22Rv1 (cell line): ENCODE measurements around the gene DYRK1A.

Experiments
- H3K27ac ChIP-seq: fragments of 450-650 bp; 2 replicates; pipeline ENCODE4 v1.5.1; 2017
- ZFX ChIP-seq: fragments of 450-650 bp; IDR thresholded peaks from 2 replicates; pipeline ENCODE4 v1.6.1; 2017; ENCODE audit warnings: antibody characterized with exemption, borderline replicate concordance
- TF ChIP-seq, protein P1 (sequence below): fragments of 450-650 bp; IDR thresholded peaks from 2 replicates; pipeline ENCODE4 v1.5.1; 2017; ENCODE audit warnings: mild to moderate bottlenecking

Gene DYRK1A

DNA sequence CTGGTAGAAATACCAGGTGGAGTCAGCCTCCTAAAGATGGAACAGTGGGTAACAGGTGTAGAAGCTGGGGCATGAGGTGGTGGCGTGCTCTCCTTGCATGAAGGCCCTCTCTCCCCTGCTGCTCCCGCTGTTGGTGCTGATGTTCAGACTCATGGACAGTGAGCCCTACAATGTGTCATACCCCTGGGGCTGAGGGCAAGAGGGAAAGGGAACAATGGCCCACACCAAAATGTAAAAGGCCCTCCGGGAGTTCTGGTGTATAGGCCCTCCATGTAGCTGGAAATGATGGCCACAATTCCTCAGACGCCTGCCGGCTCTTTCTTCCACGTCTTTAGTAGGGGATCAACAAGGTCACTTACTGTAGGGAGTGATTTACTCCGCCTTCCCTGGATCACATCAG is 194.9 kb downstream of the DYRK1A start:
- TF ChIP-seq ZFX, result no peak
- TF ChIP-seq, protein P1, sequence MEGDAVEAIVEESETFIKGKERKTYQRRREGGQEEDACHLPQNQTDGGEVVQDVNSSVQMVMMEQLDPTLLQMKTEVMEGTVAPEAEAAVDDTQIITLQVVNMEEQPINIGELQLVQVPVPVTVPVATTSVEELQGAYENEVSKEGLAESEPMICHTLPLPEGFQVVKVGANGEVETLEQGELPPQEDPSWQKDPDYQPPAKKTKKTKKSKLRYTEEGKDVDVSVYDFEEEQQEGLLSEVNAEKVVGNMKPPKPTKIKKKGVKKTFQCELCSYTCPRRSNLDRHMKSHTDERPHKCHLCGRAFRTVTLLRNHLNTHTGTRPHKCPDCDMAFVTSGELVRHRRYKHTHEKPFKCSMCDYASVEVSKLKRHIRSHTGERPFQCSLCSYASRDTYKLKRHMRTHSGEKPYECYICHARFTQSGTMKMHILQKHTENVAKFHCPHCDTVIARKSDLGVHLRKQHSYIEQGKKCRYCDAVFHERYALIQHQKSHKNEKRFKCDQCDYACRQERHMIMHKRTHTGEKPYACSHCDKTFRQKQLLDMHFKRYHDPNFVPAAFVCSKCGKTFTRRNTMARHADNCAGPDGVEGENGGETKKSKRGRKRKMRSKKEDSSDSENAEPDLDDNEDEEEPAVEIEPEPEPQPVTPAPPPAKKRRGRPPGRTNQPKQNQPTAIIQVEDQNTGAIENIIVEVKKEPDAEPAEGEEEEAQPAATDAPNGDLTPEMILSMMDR, result no peak
- H3K27ac ChIP-seq, result no peak overlapping the region

DNA sequence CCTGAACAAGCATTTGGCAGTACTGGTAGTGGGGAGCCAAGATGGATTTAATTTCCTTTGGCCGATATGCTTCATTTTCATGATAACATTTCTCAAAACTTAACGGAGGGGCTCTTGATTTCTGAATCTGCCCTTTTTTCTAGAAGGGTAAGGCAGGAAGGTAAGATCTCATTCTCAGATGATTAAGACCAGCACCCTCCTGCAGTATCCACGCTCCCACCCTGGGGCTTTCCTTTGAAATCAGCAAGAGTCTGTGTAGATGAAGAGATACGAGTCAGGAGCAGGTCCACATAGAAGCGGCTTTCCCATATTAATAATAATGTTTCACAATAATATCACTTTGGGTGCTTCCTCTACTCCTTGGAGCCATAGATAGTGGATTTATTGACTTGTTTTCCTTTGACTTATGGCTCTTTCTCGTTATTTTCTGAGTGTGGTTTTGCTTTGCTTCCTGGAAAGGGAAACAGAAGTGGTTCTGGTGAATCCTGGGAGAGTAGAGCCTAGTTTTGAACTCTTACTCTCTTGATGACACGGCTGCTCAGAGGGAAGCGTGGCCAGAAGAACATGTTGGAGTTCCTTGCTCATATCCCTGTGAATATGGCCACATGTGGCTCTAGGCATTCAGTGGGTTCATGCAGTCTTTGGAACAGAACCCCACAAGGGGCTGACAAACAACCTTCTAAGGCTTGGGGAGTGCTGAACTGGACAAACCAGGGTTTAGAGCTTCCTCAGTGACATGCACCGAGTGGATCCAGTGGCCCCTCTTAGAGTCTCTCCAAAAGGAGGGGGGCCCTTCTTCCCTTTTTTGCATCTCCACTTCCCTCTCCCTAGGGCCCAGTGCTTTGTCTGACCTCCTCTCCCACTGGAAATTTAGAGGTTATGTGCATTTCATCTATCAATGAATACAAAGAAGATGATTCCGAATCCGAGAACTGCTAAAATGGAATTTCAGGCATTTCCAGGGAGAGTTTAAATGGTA is 195.7 kb downstream of the DYRK1A start:
- no peak overlapping the region for H3K27ac ChIP-seq
- TF ChIP-seq ZFX, result no peak
- TF ChIP-seq, protein P1, result no peak

DNA sequence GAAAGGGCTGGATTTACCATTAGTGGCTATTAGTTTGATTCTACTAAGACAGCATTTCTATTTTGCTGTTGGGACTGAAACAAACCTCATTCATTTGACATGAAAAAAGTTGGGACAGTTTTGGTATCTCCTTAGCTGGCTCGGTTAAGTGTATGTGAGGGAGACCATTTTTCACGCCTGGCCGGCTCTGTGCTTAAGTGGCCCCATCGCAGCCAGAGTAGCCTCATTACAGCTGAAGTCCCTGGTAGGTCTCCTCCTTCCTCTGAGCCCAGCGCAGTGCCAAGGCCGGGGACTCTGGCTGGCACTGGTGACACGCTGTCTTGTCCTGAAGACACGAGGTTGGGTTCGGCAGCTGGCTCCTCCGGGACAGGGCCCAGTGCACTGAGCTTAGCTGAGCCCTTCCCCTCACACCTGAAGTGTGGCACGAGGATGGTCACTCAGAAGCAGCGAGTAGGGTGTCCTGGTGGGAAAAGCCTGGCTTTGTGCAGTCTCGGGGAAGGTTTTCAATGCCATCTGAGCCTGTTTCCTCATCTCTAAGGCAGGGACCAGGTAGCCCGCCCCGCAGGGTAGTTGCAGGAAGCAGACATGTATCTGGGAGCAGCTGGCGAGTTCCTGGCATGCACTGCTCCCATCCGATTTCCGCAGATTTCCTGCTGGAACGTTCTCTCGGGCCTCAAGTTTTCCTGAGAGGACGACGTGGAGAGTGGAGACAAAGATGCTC is 196.5 kb downstream of the DYRK1A start:
- TF ChIP-seq, protein P1, result no peak
- TF ChIP-seq ZFX, result no peak
- H3K27ac ChIP-seq, result peak overlapping the region; percentile 30; the same call in 1 of the 2 replicates

DNA sequence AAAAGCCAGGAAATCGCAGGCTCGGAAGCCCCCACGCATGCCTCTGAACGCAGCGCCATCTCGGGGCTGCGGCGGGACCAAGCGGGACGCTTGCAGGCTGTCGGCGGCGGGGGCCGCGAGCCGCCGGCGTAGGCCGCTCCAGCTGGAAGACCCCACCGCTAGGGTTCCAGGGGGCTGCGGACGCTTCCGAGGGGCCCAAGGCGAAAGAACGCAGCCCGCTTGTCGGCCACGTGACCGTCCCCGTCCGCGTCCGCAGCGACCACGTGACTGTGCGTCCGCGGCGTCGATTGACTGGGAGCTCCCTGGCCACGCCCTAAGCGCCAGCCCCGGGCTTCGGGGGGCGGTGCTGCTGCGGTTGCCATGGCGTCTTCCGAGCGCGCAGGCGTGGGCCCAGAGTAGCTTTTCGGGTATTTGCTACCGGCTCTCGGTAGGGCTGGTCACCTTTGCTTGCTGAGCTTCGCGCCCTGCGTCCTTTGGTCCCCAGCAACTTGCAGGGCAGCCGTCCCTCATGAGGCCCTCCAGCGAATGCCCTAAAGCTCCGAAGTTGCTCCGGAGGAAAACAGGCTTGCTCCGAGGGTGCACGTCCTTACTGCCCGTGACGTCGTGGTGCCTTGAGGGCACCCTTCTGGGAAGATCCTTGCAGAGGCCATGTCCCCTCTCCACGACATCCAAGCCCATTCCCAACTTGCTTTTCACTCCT is 197.2 kb downstream of the DYRK1A start:
- TF ChIP-seq, protein P1, result no peak; the same call in 1 of the 2 replicates
- TF ChIP-seq ZFX, result no peak
- H3K27ac ChIP-seq, result peak overlapping the region; percentile 30

DNA sequence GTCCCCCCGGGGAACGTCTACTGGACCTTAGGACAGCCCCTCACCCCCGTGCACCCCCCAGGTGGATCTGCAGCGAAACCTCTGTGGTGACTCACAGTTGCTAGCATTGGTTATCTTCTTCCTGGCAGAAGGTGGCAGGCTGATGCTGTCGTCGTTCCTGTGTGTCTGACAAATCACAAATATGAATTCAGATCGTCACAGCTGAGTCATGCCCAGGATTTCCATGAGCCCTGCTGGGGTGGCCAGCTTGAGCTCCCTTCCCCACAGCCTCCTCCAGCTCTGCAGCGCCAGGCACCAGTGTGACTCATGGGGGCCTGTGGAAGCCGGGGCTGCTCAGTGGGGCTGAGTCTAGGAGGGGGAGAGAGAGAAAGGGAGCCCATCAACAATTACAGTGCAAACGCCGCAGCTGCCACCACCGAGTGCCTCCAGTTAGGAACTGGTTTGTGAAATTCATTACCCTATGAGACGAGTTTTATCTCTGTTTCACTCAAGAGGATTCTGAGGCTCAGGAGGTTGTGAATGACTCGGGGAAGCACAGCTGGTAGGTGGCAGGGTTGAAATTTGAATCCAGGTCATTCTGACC is 197.9 kb downstream of the DYRK1A start:
- H3K27ac ChIP-seq, result peak overlapping the region; percentile 30
- TF ChIP-seq ZFX, result no peak
- TF ChIP-seq, protein P1, result no peak

DNA sequence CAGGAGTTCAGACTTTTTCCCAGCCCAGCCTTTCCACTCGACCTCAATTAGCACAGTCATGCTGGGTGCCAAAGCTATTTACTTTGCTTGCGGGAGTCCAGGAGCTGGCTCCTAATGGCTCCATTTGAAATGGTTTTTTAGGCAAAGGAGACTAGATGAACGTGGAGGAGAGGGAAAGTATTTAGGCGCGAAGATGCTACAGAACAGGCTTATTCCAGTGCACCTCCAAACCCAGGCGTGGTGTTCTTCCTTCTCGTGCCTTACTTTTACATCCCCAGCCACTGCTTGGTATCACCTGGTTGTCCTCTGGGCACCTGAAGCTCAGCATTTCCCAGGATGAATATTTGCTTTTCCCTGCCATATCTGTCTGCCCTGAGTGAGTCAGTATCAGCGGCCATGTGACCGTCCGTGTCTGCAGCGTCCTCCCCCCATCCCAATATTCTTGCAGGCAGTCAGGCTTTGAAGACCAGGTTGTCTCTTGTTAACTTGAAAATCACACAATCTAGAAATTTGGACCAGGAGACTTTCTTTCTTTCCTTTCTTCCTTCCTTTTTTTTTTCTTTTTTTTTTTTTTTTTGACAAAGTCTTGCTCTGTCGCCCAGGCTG is 198.5 kb downstream of the DYRK1A start:
- no peak overlapping the region for H3K27ac ChIP-seq
- no peak for TF ChIP-seq ZFX
- TF ChIP-seq, protein P1, result no peak
